UCSD-AML1 (cell line): ENCODE data around the gene FRMPD2.
"Not testable (repeated sequence)": the region's sequence is repeated elsewhere in the genome, so short reads cannot be mapped to it uniquely, and the experiment has no call there.

Experiments
- DNase-seq: peaks from one replicate; lab custom pipeline; 2025; ENCODE audit not compliant: unreplicated experiment; lab: John Stamatoyannopoulos, UW

Gene FRMPD2

DNA sequence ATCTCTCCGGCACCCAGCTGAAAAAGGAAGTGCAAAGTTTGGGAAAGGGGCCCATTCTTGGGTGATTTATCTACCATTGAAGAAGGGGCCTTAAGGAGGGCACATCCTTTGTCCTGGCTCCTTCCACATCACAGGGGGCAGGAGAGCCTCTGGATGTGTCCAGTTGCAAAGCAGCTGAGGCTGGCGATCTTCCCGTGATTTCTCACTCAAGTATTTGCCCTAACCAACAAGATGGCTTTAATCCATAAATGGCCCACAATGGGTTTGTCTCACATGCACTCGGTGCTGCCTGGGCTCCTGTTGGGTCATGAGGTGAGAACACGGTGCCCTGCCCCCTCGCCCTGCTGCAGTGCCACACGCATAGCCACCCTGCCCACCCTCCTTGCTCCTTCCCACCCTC, 14.2 kb upstream of the FRMPD2 start:
- DNase-seq: no peak

GRCh38 chr10:48287417-48288391, 13.2 kb upstream of the FRMPD2 start:
- no peak for DNase-seq

DNA sequence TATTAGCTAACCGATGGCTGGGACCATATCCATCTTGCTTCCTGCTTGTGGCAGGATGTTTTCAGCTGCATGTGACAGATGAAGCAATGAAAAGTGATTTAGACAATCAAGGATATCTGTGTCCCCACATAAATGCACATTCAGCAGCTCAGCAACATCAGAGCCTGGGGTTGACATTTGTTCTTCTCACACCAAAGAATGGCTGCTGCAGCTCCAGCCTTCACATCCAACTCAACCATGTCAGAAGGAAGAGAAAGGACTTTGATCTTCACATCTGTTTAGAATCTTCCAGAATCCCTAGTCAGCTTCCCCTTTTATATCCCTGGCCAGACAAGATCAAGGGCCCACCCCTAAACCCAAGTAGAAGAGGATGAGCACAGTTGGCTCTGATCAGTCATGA, 11.9 kb upstream of the FRMPD2 start:
- DNase-seq: no peak

DNA sequence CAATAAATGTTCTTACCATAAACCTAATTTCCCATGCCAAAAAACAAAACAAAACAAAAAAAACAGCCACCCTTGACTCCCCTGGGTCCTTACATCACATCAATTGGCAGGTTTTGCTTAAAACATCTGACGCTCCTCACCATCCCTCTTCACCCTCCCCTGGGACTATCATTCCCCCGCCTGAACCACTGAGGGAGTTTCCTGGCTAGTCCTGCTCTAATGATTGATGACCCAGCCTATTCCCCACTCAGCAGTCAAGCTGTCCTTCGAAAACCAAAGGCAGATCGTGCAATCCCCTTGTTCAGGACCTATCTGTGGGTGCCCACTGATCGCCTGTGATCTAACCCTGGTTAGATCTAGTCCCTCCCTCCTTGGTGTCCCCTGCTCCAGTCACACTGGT, 11.2 kb upstream of the FRMPD2 start:
- DNase-seq: no peak

DNA sequence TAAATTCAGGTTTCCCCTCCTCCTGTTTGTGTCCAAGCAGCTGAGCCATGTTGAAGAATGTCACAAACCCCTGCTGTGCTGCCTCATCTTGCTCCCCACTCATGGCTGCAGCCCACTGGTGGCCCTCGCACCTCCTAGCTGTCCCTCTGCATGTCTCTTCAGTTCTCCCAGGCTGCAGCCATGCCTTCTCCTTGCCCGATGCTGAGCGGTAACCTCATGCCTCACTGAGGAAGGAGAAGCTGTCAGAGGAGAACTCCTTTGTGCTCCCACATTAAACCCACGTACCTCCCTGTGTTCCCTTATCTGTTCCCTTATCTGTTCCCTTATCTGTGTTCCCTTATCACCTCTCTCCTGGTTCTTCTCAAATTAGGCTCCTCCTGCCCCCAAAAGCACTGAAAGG, 10.3 kb upstream of the FRMPD2 start:
- DNase-seq: no peak

DNA sequence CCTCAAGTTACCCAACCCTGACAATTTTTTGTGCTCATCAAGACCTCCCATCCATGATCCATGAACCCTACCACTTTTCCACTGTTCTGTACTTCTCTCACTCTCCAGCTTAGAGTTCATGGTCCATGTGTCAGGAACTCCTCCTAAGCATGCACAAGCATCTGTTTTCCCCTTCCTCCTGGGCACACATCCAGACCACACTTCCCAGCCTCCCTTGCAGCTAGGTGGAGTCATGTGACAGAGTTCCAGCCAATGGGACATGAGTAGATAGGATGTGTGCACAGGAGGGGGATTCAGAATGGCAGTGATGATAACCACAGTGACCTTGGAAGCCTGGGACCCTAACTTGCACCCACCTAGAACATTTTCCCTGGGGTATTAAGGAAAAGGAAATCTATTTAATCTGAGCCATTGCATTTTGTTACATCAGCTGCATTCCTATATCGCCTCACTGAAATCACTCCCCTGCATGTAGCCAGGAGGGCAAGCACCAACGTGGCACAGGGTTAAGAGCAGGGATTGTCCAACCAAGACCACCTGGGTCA, 9.6 kb upstream of the FRMPD2 start:
- no peak for DNase-seq

GRCh38 chr10:48282829-48283228, 8.3 kb upstream of the FRMPD2 start:
- no peak for DNase-seq

DNA sequence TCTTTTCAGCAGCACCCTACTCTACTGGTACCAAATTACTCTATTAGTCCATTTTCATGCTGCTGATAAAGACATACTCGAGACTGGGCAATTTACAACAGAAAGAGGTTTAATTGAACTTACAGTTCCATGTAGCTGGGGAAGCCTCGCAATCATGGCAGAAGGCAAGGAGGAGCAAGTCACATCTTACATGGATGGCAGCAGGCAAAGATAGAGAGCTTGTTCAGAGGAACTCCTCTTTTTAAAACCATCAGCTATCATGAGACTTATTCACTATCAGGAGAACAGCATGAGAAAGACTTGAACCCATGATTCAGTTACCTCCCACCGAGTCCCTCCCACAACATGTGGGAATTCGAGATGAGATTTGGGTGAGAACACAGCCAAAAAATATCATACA, 7.2 kb upstream of the FRMPD2 start:
- not testable (repeated sequence) for DNase-seq

GRCh38 chr10:48279081-48279751, 4.7 kb upstream of the FRMPD2 start:
- DNase-seq: no peak

- no peak for DNase-seq
These were observed 2.6 kb upstream of the FRMPD2 start for GRCh38 chr10:48277093-48277492.

- no peak for DNase-seq
These were observed 755 bp downstream of the FRMPD2 start for GRCh38 chr10:48273741-48274140.

DNA sequence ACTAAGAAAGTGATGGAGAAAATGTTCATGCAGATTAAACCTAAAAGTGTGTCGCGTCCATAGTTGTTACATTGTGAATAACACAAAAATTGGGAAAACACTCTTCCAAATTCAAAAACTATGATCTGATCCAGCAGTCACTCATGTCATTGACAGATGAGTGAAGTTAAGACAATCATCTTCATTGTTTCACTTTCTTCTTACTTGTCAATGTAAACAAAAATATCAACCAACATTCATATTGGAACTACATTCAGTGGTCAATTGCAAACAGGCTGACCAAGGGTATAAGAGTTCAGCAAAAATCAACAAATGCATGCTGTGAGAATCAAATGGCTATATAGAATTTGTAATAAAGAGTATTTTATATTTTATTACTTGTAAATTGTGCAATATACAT, 1.8 kb downstream of the FRMPD2 start:
- DNase-seq: no peak

GRCh38 chr10:48271047-48271730, 3.3 kb downstream of the FRMPD2 start:
- no peak for DNase-seq

- no peak for DNase-seq
These were observed 8.0 kb downstream of the FRMPD2 start for GRCh38 chr10:48266528-48266927.

DNA sequence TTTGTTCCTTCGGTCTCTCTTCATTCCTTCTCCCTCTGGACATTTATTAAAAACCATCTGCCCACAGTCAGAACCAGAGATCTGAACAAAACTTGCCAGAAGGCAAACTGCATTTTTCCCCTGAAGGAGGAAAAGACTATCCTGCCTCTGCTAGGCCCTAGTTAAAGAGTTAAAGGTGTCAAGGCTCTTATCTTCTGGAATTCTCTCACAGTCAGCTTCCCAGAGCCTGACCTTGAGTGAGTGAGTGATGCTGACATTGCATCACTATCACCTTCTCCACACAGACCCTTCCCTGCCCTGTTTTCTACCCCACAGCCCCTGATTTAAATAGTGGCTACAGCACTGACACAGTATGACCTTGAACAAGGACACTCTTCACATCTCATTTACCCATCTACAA, 16.4 kb downstream of the FRMPD2 start:
- no peak for DNase-seq

DNA sequence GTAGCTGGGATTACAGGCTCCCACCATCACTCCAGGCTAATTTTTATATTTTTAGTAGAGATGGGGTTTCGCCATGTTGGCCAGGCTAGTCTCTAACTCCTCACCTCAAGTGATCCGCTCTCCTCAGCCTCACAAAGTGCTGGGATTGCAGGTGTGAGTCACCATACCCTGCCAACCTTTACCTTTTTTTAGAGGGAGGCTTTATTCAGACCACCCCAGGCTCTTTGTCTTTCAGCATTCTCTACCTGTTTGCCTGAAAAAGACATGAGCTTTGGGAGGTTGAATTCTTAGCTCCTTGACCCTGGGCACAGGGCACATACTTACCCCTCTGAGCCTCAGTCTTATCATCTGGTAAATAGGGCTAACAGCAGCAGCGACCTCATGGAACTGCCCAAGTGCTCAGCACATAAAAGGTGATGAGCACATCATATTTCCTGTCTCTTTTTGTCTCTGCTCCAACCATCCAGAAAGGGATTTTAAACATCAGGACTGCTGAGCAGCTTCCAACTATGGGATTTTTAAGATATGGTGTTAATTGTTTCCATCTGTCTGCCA, 17.0 kb downstream of the FRMPD2 start:
- DNase-seq: no peak

GRCh38 chr10:48255722-48256121, 18.8 kb downstream of the FRMPD2 start:
- DNase-seq: no peak

DNA sequence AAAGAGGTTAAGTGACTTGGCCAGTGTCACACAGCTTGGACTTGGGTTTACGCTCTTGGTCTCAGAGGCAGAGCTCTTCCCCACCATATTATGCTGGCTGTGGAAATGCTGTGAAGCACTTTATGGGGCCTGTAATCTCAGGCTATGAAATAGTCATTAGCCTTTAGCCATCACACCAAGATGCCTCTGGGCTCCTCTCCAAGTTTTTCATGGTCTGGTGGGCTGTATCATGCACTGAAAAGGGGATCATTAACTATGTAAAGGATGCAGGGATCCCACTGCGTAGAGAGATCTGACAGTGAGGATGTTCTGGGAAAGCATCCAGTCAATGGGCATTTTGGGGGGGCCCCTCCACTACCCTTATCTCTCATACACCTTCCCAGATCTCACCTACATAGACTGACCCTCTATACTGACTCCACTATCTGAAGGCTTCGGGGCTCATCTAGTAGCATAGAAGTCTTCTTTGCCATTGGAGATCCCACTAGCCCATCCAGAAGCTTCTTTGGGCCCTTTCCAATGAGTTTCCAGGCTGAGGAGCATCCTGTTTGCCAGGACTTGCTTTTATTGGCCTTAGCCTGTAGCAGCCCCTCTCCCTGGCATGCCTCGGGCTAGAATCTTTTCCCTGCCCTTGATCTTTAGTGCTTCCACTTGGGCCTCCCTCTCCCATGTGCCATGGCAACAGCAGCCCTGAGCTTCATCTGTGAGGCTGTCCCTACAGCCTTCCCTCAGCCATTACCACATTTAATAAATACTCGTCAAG, 19.6 kb downstream of the FRMPD2 start:
- DNase-seq: no peak

- DNase-seq: no peak
These were observed 20.4 kb downstream of the FRMPD2 start for GRCh38 chr10:48253970-48254657.

DNA sequence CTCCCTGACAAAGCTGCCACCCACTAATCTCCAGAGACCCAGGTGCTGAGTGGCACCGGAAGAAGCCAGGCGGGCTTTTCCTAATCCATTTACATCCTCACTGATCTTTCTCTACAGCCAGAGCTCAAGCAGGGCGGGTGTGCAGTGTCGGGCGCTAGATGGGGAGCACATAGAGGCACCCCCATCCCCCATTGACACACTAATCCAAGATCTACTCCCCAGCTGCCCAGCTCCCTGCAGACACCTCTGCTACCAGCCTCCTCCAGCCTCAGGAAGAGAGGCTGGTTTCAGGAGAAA, 22.2 kb downstream of the FRMPD2 start:
- no peak for DNase-seq
